ENCODE measurements around the gene ADCY9. TPM values are rescaled to one million over a fixed set of nuclear protein-coding genes. Genes with fewer than 3 reads are reported as not detected.
"Not testable (repeated sequence)": the region's sequence is repeated elsewhere in the genome, so short reads cannot be mapped to it uniquely, and the experiment has no call there.

ADCY9 gene
- total RNA-seq, 1 donor from 2014 or later, result 9.6 TPM

GRCh38 chr16:3946604-3947180, 169.6 kb downstream of the ADCY9 start:
- H3K4me3 Mint-ChIP-seq, result no peak overlapping the region
- H3K27ac Mint-ChIP-seq, result no peak overlapping the region
- H3K9me3 Mint-ChIP-seq, result peaks cover 3% of the 10 kb centered on the region
- no peak for DNase-seq
- no peaks in the 10 kb centered on the region for H3K4me1 Mint-ChIP-seq
- intact Hi-C loops (cut with micrococcal nuclease), result no loop called here
- no peaks in the 10 kb centered on the region for H3K36me3 Mint-ChIP-seq (ENCODE audit: low read depth)
- peaks cover 7% of the 10 kb centered on the region for H3K27me3 Mint-ChIP-seq

DNA sequence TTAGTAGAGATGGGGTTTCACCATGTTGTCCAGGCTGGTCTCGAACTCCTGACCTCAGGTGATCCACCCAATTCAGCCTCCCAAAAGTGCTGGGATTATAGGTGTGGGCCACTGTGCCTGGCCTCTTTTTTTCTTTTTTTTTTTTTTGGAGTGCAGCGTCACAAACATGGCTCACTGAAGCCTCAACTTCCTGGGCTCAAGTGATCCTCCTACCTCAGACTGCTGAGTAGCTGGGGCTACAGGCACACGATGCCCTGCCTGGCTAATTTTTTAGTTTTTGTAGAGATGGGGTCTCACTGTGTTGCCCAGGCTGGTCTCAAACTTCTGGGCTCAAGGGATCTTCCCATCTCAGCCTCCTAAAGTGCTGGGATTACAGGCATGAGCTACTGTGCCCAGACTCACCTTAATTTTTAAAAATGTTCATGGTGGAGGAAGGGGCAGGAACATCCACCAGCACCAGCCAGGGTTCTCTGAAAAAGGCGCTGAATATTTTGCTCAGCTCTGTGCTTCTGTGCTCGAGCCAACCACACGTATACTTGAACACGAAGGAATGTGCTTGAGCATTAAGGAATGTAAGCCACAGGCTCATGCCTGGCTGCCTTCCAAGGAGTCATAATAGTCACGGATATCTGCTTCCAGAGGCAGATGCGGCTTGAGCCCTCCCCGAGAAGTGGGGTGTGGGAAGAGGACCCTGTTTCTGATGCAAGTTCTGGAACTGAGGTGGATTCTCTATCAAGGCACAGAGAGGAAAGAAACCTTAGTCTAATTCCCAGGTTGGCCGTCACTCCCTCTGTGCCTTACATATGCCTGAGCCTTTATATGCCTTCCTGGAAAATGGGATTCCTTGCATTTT, 170.3 kb downstream of the ADCY9 start:
- H3K9me3 Mint-ChIP-seq, result peaks cover 3% of the 10 kb centered on the region
- intact Hi-C loops (cut with micrococcal nuclease), result no loop called here
- no peak overlapping the region for H3K4me3 Mint-ChIP-seq
- DNase-seq, result no peak
- H3K4me1 Mint-ChIP-seq, result no peaks in the 10 kb centered on the region
- no peak overlapping the region for H3K27ac Mint-ChIP-seq
- peaks cover 5% of the 10 kb centered on the region for H3K27me3 Mint-ChIP-seq
- H3K36me3 Mint-ChIP-seq (ENCODE audit: low read depth), result no peaks in the 10 kb centered on the region

- H3K27ac Mint-ChIP-seq; intact Hi-C loops (cut with micrococcal nuclease); H3K9me3 Mint-ChIP-seq; DNase-seq; H3K4me1 Mint-ChIP-seq; H3K36me3 Mint-ChIP-seq (ENCODE audit: low read depth); H3K4me3 Mint-ChIP-seq; H3K27me3 Mint-ChIP-seq: not testable (repeated sequence)
Measured at GRCh38 chr16:3944457-3944856, 171.8 kb downstream of the ADCY9 start.

GRCh38 chr16:3942146-3942545, 174.1 kb downstream of the ADCY9 start:
- H3K27ac Mint-ChIP-seq; H3K4me3 Mint-ChIP-seq; H3K4me1 Mint-ChIP-seq; H3K27me3 Mint-ChIP-seq; H3K9me3 Mint-ChIP-seq; DNase-seq; H3K36me3 Mint-ChIP-seq (ENCODE audit: low read depth); intact Hi-C loops (cut with micrococcal nuclease): not testable (repeated sequence)

DNA sequence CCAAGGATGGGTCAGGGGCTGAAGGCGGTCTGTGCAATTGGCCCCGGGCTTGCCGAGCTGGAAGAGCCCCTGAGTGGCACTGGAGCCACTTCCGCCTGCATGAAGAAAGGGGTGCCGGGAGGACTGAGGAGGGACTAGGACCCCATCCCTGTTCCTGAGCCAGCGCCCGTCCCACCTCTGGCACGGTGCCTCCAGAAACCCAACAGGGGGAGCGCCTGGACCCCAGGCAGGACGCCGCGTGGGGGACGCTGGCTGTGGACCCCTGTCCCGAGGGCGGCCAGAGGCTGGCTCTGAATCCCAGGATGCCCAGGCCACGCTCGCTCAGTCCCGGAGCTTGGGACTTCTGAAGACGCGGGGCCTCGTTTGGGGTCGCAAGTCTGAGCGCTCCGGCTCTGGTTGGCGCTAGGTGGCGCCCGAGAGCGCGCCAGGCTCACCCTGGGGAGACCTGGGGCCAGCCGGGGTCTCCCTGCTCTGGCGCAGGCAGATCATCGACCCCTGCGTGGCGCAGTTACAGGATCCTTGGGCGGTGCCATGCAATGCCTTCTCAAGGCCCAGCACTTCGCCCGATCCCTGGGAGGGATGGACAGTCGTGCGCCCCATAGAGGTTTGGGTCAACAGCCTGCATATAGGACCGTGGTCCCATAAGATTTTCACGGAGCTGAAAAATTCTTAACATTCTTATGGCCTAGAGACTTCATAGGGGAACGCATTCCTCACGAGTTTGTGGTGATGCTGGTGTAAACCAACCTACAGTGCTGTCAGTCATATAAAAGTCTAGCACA, 177.2 kb downstream of the ADCY9 start:
- Mint-ChIP-seq H3K36me3 (ENCODE audit: low read depth) (no peaks in the 10 kb centered on the region), H3K9me3 (peaks cover 3% of the 10 kb centered on the region), H3K4me1 (no peaks in the 10 kb centered on the region), H3K4me3 (peak overlapping the region; percentile 23), H3K27me3 (peaks cover 5% of the 10 kb centered on the region), H3K27ac (no peak overlapping the region)
- peak; percentile 90 for DNase-seq
- intact Hi-C loops (cut with micrococcal nuclease), result loop anchor here (5.0 kb wide), 1 partner anchor 313 kb away; no protein-coding TSS in a partner anchor

GRCh38 chr16:3938471-3938842, 177.8 kb downstream of the ADCY9 start:
- H3K4me3 Mint-ChIP-seq, result peak overlapping the region; percentile 23
- peaks cover 5% of the 10 kb centered on the region for H3K27me3 Mint-ChIP-seq
- peaks cover 3% of the 10 kb centered on the region for H3K9me3 Mint-ChIP-seq
- no peak for DNase-seq
- intact Hi-C loops (cut with micrococcal nuclease), result loop anchor here (5.0 kb wide), 1 partner anchor 314 kb away; no protein-coding TSS in a partner anchor
- H3K27ac Mint-ChIP-seq, result no peak overlapping the region
- no peaks in the 10 kb centered on the region for H3K36me3 Mint-ChIP-seq (ENCODE audit: low read depth)
- no peaks in the 10 kb centered on the region for H3K4me1 Mint-ChIP-seq

GRCh38 chr16:3937066-3937875, 179.0 kb downstream of the ADCY9 start:
- Mint-ChIP-seq H3K9me3 (peaks cover 3% of the 10 kb centered on the region), H3K4me1 (no peaks in the 10 kb centered on the region), H3K27ac (no peak overlapping the region), H3K36me3 (ENCODE audit: low read depth) (no peaks in the 10 kb centered on the region), H3K4me3 (no peak overlapping the region), H3K27me3 (peaks cover 5% of the 10 kb centered on the region)
- intact Hi-C loops (cut with micrococcal nuclease), result loop anchor here (5.0 kb wide), 1 partner anchor 315 kb away; no protein-coding TSS in a partner anchor
- DNase-seq, result no peak

GRCh38 chr16:3935921-3936320, 180.3 kb downstream of the ADCY9 start:
- DNase-seq, result no peak
- H3K27ac Mint-ChIP-seq, result no peak overlapping the region
- no peak overlapping the region for H3K4me3 Mint-ChIP-seq
- no peaks in the 10 kb centered on the region for H3K4me1 Mint-ChIP-seq
- H3K9me3 Mint-ChIP-seq, result no peaks in the 10 kb centered on the region
- intact Hi-C loops (cut with micrococcal nuclease), result loop anchor here (5.0 kb wide), 1 partner anchor 316 kb away; no protein-coding TSS in a partner anchor
- no peaks in the 10 kb centered on the region for H3K36me3 Mint-ChIP-seq (ENCODE audit: low read depth)
- peaks cover 3% of the 10 kb centered on the region for H3K27me3 Mint-ChIP-seq

DNA sequence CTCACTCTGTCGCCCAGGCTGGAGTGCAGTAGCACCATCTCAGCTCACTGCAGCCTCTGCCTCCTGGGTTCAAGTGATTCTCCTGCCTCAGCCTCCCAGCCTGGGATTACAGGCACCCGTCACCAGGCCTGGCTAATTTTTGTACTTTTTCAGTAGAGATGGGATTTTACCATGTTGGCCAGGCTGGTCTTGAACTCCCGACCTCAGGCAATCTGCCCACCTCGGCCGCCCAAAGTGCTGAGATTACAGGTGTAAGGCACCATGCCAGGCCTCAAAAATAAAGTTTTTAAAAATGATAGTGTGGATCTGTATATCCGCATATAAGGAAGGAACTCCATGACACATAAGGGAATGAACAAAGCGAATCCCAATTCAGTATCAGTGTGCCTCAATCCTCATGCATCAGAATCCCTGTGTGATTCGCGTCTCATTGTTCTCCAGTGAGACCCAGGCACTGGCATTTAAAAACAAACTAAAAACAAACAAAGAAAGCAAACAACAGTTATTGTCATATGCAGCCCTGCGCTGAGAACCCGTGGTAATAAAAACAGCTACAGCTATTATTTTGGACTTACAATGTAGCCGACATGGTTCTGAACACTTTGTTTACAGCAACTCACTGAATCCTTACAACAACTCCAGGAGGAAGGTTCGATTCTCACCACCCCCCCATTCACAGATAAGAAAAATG, 181.6 kb downstream of the ADCY9 start:
- H3K27me3 Mint-ChIP-seq, result peaks cover 3% of the 10 kb centered on the region
- H3K4me1 Mint-ChIP-seq, result no peaks in the 10 kb centered on the region
- no peaks in the 10 kb centered on the region for H3K9me3 Mint-ChIP-seq
- intact Hi-C loops (cut with micrococcal nuclease), result loop anchor here (5.0 kb wide), 1 partner anchor 318 kb away; no protein-coding TSS in a partner anchor
- no peak overlapping the region for H3K4me3 Mint-ChIP-seq
- no peak for DNase-seq
- H3K27ac Mint-ChIP-seq, result no peak overlapping the region
- no peaks in the 10 kb centered on the region for H3K36me3 Mint-ChIP-seq (ENCODE audit: low read depth)

GRCh38 chr16:3927147-3927546, 189.1 kb downstream of the ADCY9 start:
- H3K27me3 Mint-ChIP-seq; H3K27ac Mint-ChIP-seq; H3K36me3 Mint-ChIP-seq (ENCODE audit: low read depth); intact Hi-C loops (cut with micrococcal nuclease); H3K9me3 Mint-ChIP-seq; H3K4me1 Mint-ChIP-seq; DNase-seq; H3K4me3 Mint-ChIP-seq: not testable (repeated sequence)

GRCh38 chr16:3924763-3925162, 191.5 kb downstream of the ADCY9 start:
- H3K4me1 Mint-ChIP-seq, result no peaks in the 10 kb centered on the region
- DNase-seq, result no peak
- H3K4me3 Mint-ChIP-seq, result no peak overlapping the region
- no peaks in the 10 kb centered on the region for H3K9me3 Mint-ChIP-seq
- intact Hi-C loops (cut with micrococcal nuclease), result no loop called here
- H3K27me3 Mint-ChIP-seq, result peaks cover 9% of the 10 kb centered on the region
- H3K27ac Mint-ChIP-seq, result no peak overlapping the region
- H3K36me3 Mint-ChIP-seq (ENCODE audit: low read depth), result no peaks in the 10 kb centered on the region

- no peak overlapping the region for H3K4me3 Mint-ChIP-seq
- peaks cover 5% of the 10 kb centered on the region for H3K27me3 Mint-ChIP-seq
- intact Hi-C loops (cut with micrococcal nuclease), result no loop called here
- no peaks in the 10 kb centered on the region for H3K4me1 Mint-ChIP-seq
- peaks cover 6% of the 10 kb centered on the region for H3K9me3 Mint-ChIP-seq
- no peak overlapping the region for H3K27ac Mint-ChIP-seq
- no peaks in the 10 kb centered on the region for H3K36me3 Mint-ChIP-seq (ENCODE audit: low read depth)
- no peak for DNase-seq
Measured at GRCh38 chr16:3922241-3922640, 194.0 kb downstream of the ADCY9 start.

- Mint-ChIP-seq H3K27me3 (no peaks in the 10 kb centered on the region), H3K36me3 (ENCODE audit: low read depth) (no peaks in the 10 kb centered on the region), H3K9me3 (peaks cover 6% of the 10 kb centered on the region), H3K4me1 (no peaks in the 10 kb centered on the region), H3K4me3 (no peak overlapping the region), H3K27ac (no peak overlapping the region)
- DNase-seq, result no peak
- intact Hi-C loops (cut with micrococcal nuclease), result no loop called here
Measured at GRCh38 chr16:3920206-3920605, 196.0 kb downstream of the ADCY9 start.

Data from activated CD4-positive, alpha-beta T cell treated with anti-CD3 and anti-CD28 coated beads, Interleukin-2, amount 10 ng/mL, durations not matched to agents 24 days and 14 days (primary cell).